ENCODE measurements around the gene ZFHX3. TPM values are rescaled to one million over a fixed set of nuclear protein-coding genes. Genes with fewer than 3 reads are reported as not detected.

ZFHX3 gene
- total RNA-seq, 1 donor from 2014 or later: 48.5 TPM

DNA sequence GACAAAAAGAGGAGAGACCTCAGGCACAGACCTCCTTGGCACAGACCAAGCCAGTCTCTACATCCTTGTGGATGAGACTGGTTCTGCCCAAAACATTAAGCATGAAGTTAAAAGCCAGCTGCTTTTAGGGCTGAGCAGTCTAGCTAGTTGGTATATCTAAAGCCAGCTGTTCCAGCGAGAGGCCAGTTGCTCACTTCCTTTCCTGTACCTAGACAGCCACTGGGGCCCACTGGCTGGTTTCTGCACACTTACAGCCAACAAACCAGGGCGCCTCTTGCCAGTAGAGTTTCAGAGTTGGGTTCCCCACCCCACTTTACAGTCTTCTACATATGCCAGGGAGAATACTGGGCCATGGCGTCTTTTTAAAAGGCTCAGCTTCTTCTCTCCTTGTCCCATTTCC, 242.4 kb downstream of the ZFHX3 start:
- Mint-ChIP-seq H3K36me3 (peaks cover 51% of the 10 kb centered on the region), H3K27ac (no peak overlapping the region), H3K4me1 (ENCODE audit: unreplicated experiment) (peaks cover 31% of the 10 kb centered on the region), H3K9me3 (no peaks in the 10 kb centered on the region), H3K27me3 (no peaks in the 10 kb centered on the region), H3K4me3 (no peak overlapping the region)
- DNase-seq (ENCODE audit: extremely low spot score, unreplicated experiment): no peak
- TF ChIP-seq, protein P1, sequence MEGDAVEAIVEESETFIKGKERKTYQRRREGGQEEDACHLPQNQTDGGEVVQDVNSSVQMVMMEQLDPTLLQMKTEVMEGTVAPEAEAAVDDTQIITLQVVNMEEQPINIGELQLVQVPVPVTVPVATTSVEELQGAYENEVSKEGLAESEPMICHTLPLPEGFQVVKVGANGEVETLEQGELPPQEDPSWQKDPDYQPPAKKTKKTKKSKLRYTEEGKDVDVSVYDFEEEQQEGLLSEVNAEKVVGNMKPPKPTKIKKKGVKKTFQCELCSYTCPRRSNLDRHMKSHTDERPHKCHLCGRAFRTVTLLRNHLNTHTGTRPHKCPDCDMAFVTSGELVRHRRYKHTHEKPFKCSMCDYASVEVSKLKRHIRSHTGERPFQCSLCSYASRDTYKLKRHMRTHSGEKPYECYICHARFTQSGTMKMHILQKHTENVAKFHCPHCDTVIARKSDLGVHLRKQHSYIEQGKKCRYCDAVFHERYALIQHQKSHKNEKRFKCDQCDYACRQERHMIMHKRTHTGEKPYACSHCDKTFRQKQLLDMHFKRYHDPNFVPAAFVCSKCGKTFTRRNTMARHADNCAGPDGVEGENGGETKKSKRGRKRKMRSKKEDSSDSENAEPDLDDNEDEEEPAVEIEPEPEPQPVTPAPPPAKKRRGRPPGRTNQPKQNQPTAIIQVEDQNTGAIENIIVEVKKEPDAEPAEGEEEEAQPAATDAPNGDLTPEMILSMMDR (conservative IDR thresholded peaks at IDR 0.05): no peak

DNA sequence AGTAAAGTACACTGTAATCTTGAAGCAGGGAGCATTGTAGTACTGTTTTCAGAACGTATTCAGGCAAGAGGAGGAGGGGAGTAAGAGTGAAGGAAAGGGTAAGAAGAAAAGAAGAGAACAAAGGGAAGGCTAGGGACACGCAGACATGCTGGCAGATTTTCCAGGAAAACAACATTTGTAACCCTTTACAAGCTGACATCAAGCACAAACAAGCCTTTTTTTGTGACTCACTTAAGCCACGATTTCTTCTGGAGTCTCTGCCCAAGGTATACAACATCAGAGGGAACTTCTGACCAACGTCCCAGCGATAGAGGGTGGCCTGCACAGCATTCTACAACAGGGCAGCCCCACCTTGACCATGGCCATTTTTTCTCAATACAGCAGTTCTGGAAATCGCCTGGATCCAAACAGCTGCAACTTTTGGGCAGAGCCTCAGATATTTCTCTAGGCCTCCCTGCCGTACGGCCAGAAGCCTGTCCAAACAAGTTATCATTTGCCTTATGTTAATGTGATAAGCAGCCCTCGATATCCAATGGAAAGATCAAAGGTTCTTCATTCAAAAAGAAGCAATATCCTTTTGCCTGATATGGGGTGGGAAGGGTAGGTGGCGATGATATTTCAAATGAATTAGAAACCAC, 247.3 kb downstream of the ZFHX3 start:
- peak overlapping the region; percentile 22 for H3K27ac Mint-ChIP-seq
- H3K4me1 Mint-ChIP-seq (ENCODE audit: unreplicated experiment): peaks cover 16% of the 10 kb centered on the region
- H3K9me3 Mint-ChIP-seq: no peaks in the 10 kb centered on the region
- H3K27me3 Mint-ChIP-seq: no peaks in the 10 kb centered on the region
- no peak for DNase-seq (ENCODE audit: extremely low spot score, unreplicated experiment)
- H3K4me3 Mint-ChIP-seq: no peak overlapping the region
- peaks cover 70% of the 10 kb centered on the region for H3K36me3 Mint-ChIP-seq
- TF ChIP-seq, protein P1 (conservative IDR thresholded peaks at IDR 0.05): no peak

DNA sequence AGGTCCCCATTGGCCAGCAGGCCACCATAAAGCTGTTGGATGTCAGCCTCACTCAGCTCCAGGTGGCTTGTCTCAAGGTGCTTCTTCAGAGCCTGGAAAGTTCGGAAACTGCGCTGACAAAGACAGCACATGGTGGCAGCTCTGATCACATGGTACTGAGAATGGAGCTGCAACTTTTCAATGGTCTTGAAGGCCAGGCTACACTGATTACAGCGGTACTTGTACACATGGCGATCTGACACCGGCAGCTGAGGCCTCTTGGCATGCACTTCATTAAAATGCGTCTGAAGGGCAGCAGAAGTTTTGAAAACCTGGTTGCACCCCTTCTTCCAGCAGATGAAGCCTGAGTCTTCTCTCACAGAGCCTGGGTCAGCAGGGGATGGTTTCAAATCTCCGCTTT, 249.7 kb downstream of the ZFHX3 start:
- TF ChIP-seq, protein P1 (conservative IDR thresholded peaks at IDR 0.05): no peak
- Mint-ChIP-seq H3K9me3 (no peaks in the 10 kb centered on the region), H3K36me3 (peaks cover 82% of the 10 kb centered on the region), H3K27ac (no peak overlapping the region), H3K4me1 (ENCODE audit: unreplicated experiment) (peaks cover 16% of the 10 kb centered on the region), H3K27me3 (no peaks in the 10 kb centered on the region), H3K4me3 (no peak overlapping the region)
- DNase-seq (ENCODE audit: extremely low spot score, unreplicated experiment): no peak

DNA sequence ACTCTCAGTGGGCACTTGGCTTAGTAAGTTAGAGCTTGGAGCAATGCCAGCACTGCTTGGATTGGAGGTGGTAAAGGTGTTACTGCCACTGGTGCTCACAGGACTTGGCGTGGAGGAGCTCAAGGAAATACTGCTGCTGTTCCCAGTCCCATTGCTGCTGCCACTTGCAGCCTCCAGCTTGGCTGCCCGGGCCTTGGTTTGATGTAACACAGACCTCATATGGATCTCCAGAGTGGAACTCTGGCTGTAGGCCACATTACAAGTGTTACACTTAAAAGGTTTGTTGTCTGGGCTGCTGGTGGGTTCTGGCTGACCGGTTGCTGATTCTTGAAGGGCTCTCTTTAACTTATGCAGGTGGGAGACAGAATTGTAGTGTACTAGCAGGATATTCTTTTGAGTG, 250.3 kb downstream of the ZFHX3 start:
- no peak overlapping the region for H3K4me3 Mint-ChIP-seq
- no peaks in the 10 kb centered on the region for H3K27me3 Mint-ChIP-seq
- peaks cover 86% of the 10 kb centered on the region for H3K36me3 Mint-ChIP-seq
- no peaks in the 10 kb centered on the region for H3K9me3 Mint-ChIP-seq
- DNase-seq (ENCODE audit: extremely low spot score, unreplicated experiment): no peak
- no peak overlapping the region for H3K27ac Mint-ChIP-seq
- H3K4me1 Mint-ChIP-seq (ENCODE audit: unreplicated experiment): peaks cover 15% of the 10 kb centered on the region
- TF ChIP-seq, protein P1 (conservative IDR thresholded peaks at IDR 0.05): no peak

DNA sequence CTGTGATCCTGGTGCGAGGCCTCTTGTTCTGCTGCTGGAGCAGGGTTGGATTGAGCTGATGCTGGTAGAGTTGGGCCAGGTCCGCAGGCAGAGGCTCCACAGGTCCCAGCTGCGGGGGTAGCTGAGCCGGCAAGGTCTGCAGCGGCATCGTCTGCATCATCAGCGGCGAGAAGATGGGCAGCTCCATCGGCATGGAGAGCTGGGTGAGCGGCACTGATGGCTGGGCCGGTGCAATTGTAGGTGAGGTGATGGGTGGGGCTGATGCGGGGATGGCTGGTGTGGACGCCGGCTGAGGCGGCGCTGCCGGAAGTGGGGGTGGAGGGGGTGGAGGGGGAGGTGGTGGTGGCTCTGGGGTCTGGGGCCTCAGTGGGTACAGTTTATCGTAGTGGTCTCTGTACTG, 251.7 kb downstream of the ZFHX3 start:
- peaks cover 10% of the 10 kb centered on the region for H3K4me1 Mint-ChIP-seq (ENCODE audit: unreplicated experiment)
- H3K4me3 Mint-ChIP-seq: no peak overlapping the region
- TF ChIP-seq, protein P1 (conservative IDR thresholded peaks at IDR 0.05): no peak
- DNase-seq (ENCODE audit: extremely low spot score, unreplicated experiment): no peak
- no peak overlapping the region for H3K27ac Mint-ChIP-seq
- H3K9me3 Mint-ChIP-seq: no peaks in the 10 kb centered on the region
- H3K27me3 Mint-ChIP-seq: no peaks in the 10 kb centered on the region
- H3K36me3 Mint-ChIP-seq: peaks cover 85% of the 10 kb centered on the region

All from type B pancreatic cell (in vitro differentiated cells).